Astrocyte (in vitro differentiated cells and primary cell): ENCODE measurements around the gene JADE1. TPM values are rescaled to one million over a fixed set of nuclear protein-coding genes. Genes with fewer than 3 reads are reported as not detected.
A peak's percentile ranks its signal among the peaks of the same experiment; 100 is the strongest.

ENCODE experiments used
- DNase-seq: peaks from one replicate; pipeline ENCODE4 v3.0.0-alpha.2; 2010; ENCODE audit warnings: low read depth
- FAIRE-seq: peaks from 2 replicates; lab custom pipeline; 2011; peaks lifted over from hg19 to GRCh38; lab: Jason Lieb, UNC
- H2AFZ ChIP-seq: 2 replicates; pipeline ENCODE4 v1.6.0; 2012; ENCODE audit warnings: low read depth, low read length, inconsistent platforms
- H3K27ac ChIP-seq: 2 replicates; pipeline ENCODE4 v1.5.1; 2011; ENCODE audit warnings: low read depth, low read length, inconsistent platforms
- H3K27me3 ChIP-seq: 2 replicates; pipeline ENCODE4 v1.6.0; 2011; ENCODE audit warnings: low read length, inconsistent platforms; ENCODE audit not compliant: insufficient read depth
- H3K36me3 ChIP-seq: 2 replicates; pipeline ENCODE4 v1.5.1; 2011; ENCODE audit warnings: low read length, inconsistent platforms; ENCODE audit not compliant: insufficient read depth
- H3K4me1 ChIP-seq: 2 replicates; pipeline ENCODE4 v1.5.1; 2011; ENCODE audit warnings: low read length, inconsistent platforms; ENCODE audit not compliant: insufficient read depth
- H3K4me2 ChIP-seq: 2 replicates; pipeline ENCODE4 v1.6.0; 2012; ENCODE audit warnings: low read length, inconsistent platforms
- H3K4me3 ChIP-seq: 2 replicates; pipeline ENCODE4 v1.5.1; 2011; ENCODE audit warnings: low read depth, mild to moderate bottlenecking, low read length, inconsistent platforms; ENCODE audit not compliant: insufficient read depth
- H3K79me2 ChIP-seq: 2 replicates; pipeline ENCODE4 v1.6.0; 2012; ENCODE audit warnings: mild to moderate bottlenecking, low read length, inconsistent platforms; ENCODE audit not compliant: insufficient read depth
- H3K9ac ChIP-seq: 2 replicates; pipeline ENCODE4 v1.6.0; 2012; ENCODE audit warnings: mild to moderate bottlenecking, low read length, inconsistent platforms
- H3K9me3 ChIP-seq: 2 replicates; pipeline ENCODE4 v1.5.1; 2012; ENCODE audit warnings: low read depth, mild to moderate bottlenecking, low read length, inconsistent platforms; ENCODE audit not compliant: insufficient read depth
- H4K20me1 ChIP-seq: 2 replicates; pipeline ENCODE4 v1.6.0; 2012; ENCODE audit warnings: low read length, inconsistent platforms; ENCODE audit not compliant: insufficient read depth
- H3K27ac Mint-ChIP-seq: one replicate; pipeline ENCODE4 v1.8.0; 2021; ENCODE audit warnings: mild to moderate bottlenecking, mixed read lengths; ENCODE audit not compliant: unreplicated experiment
- H3K27me3 Mint-ChIP-seq: one replicate; pipeline ENCODE4 v1.8.0; 2021; ENCODE audit warnings: low read depth, mixed read lengths; ENCODE audit not compliant: unreplicated experiment
- H3K36me3 Mint-ChIP-seq: one replicate; pipeline ENCODE4 v1.8.0; 2021; ENCODE audit warnings: low read depth, mixed read lengths; ENCODE audit not compliant: unreplicated experiment
- H3K4me1 Mint-ChIP-seq: one replicate; pipeline ENCODE4 v1.8.0; 2021; ENCODE audit warnings: low read depth, mixed read lengths; ENCODE audit not compliant: unreplicated experiment
- H3K4me3 Mint-ChIP-seq: one replicate; pipeline ENCODE4 v1.8.0; 2021; ENCODE audit warnings: mild to moderate bottlenecking, moderate library complexity, mixed read lengths; ENCODE audit not compliant: unreplicated experiment
- H3K9me3 Mint-ChIP-seq: one replicate; pipeline ENCODE4 v1.8.0; 2021; ENCODE audit warnings: mild to moderate bottlenecking, mixed read lengths; ENCODE audit not compliant: unreplicated experiment
- EZH2 ChIP-seq: IDR thresholded peaks from 2 replicates; pipeline ENCODE4 v1.6.1; 2012; ENCODE audit warnings: mild to moderate bottlenecking, low read length, inconsistent platforms; ENCODE audit not compliant: insufficient read depth
- total RNA-seq: library from RNA; stranded (reverse); gene quantifications from 2 replicates; pipeline ENCODE4 v1.2.1, GENCODE V29; 2021
- TF ChIP-seq, protein P1 (sequence below): IDR thresholded peaks from 2 replicates; pipeline ENCODE4 v1.5.1; 2011; ENCODE audit warnings: low read depth, mild to moderate bottlenecking, inconsistent platforms, low read length, moderate library complexity; ENCODE audit not compliant: insufficient read depth

JADE1 gene
- total RNA-seq, 1 donor from 2014 or later = 88.3 TPM

DNA sequence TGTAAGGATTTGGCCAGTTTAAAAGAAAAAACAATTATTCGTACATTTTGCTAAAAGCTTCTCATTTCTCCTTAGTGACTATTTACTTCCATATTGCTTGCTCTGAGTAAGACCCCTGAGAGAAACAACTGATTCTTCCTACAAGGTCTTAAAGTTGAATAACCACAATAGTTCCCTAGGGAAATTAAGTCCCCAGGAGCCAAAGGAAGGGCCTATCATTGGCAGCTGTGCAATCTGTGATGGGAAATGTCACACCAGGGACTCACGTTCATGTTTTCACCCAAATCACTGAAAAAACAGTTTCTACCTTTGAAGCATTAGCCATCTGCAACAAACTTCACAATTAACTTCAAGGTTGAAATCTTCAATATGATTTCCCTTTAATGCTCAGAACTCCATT, 66.7 kb downstream of the JADE1 start:
- Histone ChIP-seq H3K27ac (no peak overlapping the region), H3K4me2 (no peak overlapping the region), H3K4me1 (peaks cover 12% of the 10 kb centered on the region), H3K9ac (no peak overlapping the region), H3K27me3 (no peaks in the 10 kb centered on the region), H3K36me3 (peaks cover 7% of the 10 kb centered on the region), H3K4me3 (no peak overlapping the region), H3K79me2 (no peaks in the 10 kb centered on the region), H2AFZ (no peak overlapping the region), H4K20me1 (no peaks in the 10 kb centered on the region), H3K9me3 (no peaks in the 10 kb centered on the region)
- Mint-ChIP-seq H3K4me1 (peaks cover 11% of the 10 kb centered on the region), H3K27ac (no peak overlapping the region), H3K9me3 (no peaks in the 10 kb centered on the region), H3K27me3 (no peaks in the 10 kb centered on the region), H3K36me3 (peaks cover 24% of the 10 kb centered on the region), H3K4me3 (no peak overlapping the region)
- peak; percentile 34 for FAIRE-seq
- TF ChIP-seq, protein P1, sequence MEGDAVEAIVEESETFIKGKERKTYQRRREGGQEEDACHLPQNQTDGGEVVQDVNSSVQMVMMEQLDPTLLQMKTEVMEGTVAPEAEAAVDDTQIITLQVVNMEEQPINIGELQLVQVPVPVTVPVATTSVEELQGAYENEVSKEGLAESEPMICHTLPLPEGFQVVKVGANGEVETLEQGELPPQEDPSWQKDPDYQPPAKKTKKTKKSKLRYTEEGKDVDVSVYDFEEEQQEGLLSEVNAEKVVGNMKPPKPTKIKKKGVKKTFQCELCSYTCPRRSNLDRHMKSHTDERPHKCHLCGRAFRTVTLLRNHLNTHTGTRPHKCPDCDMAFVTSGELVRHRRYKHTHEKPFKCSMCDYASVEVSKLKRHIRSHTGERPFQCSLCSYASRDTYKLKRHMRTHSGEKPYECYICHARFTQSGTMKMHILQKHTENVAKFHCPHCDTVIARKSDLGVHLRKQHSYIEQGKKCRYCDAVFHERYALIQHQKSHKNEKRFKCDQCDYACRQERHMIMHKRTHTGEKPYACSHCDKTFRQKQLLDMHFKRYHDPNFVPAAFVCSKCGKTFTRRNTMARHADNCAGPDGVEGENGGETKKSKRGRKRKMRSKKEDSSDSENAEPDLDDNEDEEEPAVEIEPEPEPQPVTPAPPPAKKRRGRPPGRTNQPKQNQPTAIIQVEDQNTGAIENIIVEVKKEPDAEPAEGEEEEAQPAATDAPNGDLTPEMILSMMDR = no peak
- TF ChIP-seq EZH2 = no peak
- DNase-seq = no peak

DNA sequence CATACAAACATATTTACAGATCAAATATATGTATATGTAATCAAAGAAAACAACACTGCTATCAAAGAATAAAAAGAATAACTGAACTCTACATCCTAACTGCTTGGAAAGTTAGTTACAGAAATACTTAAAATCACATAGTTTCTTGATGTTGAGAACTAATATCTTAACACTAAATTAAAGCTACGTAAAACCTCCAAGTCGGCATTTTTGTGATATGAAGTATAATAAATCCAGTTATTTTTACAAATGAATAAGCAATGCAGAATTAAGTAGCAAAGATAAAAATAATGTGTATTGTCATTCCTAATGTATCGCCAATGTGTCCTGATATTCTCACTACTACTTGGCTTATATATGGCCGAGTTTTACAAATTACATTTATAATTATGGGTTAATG, 68.4 kb downstream of the JADE1 start:
- H3K9ac ChIP-seq = no peak overlapping the region
- H3K27ac ChIP-seq = no peak overlapping the region
- Mint-ChIP-seq H3K27me3 (no peaks in the 10 kb centered on the region), H3K9me3 (no peaks in the 10 kb centered on the region), H3K4me3 (no peak overlapping the region), H3K27ac (no peak overlapping the region), H3K36me3 (peaks cover 15% of the 10 kb centered on the region), H3K4me1 (no peaks in the 10 kb centered on the region)
- H3K4me2 ChIP-seq = no peak overlapping the region
- no peak overlapping the region for H3K4me3 ChIP-seq
- H3K4me1 ChIP-seq = no peaks in the 10 kb centered on the region
- no peaks in the 10 kb centered on the region for H3K27me3 ChIP-seq
- H3K79me2 ChIP-seq = no peaks in the 10 kb centered on the region
- FAIRE-seq = no peak
- TF ChIP-seq EZH2 = no peak
- TF ChIP-seq, protein P1 = no peak
- H2AFZ ChIP-seq = no peak overlapping the region
- no peaks in the 10 kb centered on the region for H3K9me3 ChIP-seq
- H3K36me3 ChIP-seq = peaks cover 3% of the 10 kb centered on the region
- no peaks in the 10 kb centered on the region for H4K20me1 ChIP-seq
- no peak for DNase-seq

DNA sequence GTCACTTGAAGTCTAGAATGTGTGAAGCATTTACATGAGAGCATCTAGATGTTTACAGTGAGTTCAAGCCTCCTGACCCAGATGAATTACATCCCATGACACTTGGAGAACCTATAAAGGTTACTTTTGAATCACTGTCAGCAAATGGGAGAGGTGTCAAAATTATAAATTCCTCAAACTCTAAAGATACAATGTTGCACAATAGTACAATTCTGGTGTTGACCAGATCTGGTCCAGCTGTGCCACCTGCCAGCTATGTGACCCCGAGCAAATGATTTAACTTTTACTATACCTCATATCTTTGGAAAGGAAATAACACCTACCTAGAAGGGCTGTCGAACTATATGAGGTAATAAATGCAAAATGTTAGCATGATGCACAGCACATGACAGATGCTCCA, 69.8 kb downstream of the JADE1 start:
- no peaks in the 10 kb centered on the region for H3K79me2 ChIP-seq
- TF ChIP-seq, protein P1 = no peak
- no peak for TF ChIP-seq EZH2
- peaks cover 10% of the 10 kb centered on the region for H3K36me3 Mint-ChIP-seq

More for the DNA sequence above, 69.8 kb downstream of the JADE1 start:
- no peaks in the 10 kb centered on the region for H3K9me3 Mint-ChIP-seq
- H4K20me1 ChIP-seq = no peaks in the 10 kb centered on the region
- no peaks in the 10 kb centered on the region for H3K9me3 ChIP-seq
- no peak overlapping the region for H3K27ac ChIP-seq
- DNase-seq (no peak), FAIRE-seq (no peak)
- H3K9ac ChIP-seq = no peak overlapping the region
- H3K27me3 Mint-ChIP-seq = no peaks in the 10 kb centered on the region
- no peaks in the 10 kb centered on the region for H3K4me1 ChIP-seq
- peaks cover 3% of the 10 kb centered on the region for H3K36me3 ChIP-seq
- H3K4me3 ChIP-seq = no peak overlapping the region
- H3K4me3 Mint-ChIP-seq = no peak overlapping the region
- no peak overlapping the region for H3K4me2 ChIP-seq
- H3K27me3 ChIP-seq = no peaks in the 10 kb centered on the region
- H3K4me1 Mint-ChIP-seq = no peaks in the 10 kb centered on the region
- no peak overlapping the region for H2AFZ ChIP-seq
- H3K27ac Mint-ChIP-seq = no peak overlapping the region
